ENCODE measurements around the gene RHOH.

GRCh38 chr4:40192114-40193015, 4.5 kb upstream of the RHOH start:
- no peak for TF ChIP-seq CTCF (conservative IDR thresholded peaks at IDR 0.05)
- no peak for TF ChIP-seq EZH2 (IDR thresholded peaks at IDR 0.05; ENCODE audit: low read depth)

Data from PC-9 (cell line).